Prostate gland (tissue), 2 donors: ENCODE measurements around the gene UBTF.

ENCODE experiments used
- POLR2A ChIP-seq: fragments of 450-650 bp; IDR thresholded peaks from one replicate; pipeline ENCODE4 v1.6.1; 2016; ENCODE audit warnings: antibody characterized with exemption, mild to moderate bottlenecking
- POLR2AphosphoS5 ChIP-seq: sonication (generic); formaldehyde crosslinking; IDR thresholded peaks from one replicate; pipeline ENCODE4 v1.6.1; 2017; ENCODE audit warnings: antibody characterized with exemption
- TF ChIP-seq, protein P1 (sequence below), 4 experiments: fragments of 200-600 bp in 2 of 4; fragments of 450-650 bp in 2 of 4; sonication (generic) in 2 of 4; IDR thresholded peaks; 1 replicate in 3 of 4; 2 replicates in 1 of 4; pipeline ENCODE4 v1.5.1; 2016 to 2019; ENCODE audit warnings: antibody characterized with exemption in 4 of 4, mild to moderate bottlenecking in 2 of 4, moderate library complexity in 2 of 4

DNA sequence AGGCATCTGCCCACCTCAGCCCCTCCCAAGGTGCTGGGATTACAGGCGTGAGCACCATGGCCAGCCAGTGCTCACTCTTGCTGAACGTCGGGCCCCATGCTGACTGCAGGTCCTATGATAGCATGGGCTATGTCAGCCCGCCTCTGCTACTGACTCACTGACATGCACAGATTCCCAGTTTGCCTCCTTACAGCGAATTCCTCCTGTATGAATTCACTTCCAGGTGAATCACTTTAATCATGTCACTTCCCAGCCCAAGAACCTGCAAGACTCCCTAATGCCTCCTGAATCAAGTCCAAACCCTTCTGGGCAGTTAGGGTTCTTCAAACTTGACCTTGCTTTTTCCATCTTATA lies 16.1 kb upstream of the UBTF start:
- TF ChIP-seq, protein P1, sequence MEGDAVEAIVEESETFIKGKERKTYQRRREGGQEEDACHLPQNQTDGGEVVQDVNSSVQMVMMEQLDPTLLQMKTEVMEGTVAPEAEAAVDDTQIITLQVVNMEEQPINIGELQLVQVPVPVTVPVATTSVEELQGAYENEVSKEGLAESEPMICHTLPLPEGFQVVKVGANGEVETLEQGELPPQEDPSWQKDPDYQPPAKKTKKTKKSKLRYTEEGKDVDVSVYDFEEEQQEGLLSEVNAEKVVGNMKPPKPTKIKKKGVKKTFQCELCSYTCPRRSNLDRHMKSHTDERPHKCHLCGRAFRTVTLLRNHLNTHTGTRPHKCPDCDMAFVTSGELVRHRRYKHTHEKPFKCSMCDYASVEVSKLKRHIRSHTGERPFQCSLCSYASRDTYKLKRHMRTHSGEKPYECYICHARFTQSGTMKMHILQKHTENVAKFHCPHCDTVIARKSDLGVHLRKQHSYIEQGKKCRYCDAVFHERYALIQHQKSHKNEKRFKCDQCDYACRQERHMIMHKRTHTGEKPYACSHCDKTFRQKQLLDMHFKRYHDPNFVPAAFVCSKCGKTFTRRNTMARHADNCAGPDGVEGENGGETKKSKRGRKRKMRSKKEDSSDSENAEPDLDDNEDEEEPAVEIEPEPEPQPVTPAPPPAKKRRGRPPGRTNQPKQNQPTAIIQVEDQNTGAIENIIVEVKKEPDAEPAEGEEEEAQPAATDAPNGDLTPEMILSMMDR (IDR thresholded peaks at IDR 0.05), result no peak
- TF ChIP-seq POLR2A (no peak), POLR2AphosphoS5 (no peak)
